ENCODE results near the gene DLG5.

DLG5 gene

DNA sequence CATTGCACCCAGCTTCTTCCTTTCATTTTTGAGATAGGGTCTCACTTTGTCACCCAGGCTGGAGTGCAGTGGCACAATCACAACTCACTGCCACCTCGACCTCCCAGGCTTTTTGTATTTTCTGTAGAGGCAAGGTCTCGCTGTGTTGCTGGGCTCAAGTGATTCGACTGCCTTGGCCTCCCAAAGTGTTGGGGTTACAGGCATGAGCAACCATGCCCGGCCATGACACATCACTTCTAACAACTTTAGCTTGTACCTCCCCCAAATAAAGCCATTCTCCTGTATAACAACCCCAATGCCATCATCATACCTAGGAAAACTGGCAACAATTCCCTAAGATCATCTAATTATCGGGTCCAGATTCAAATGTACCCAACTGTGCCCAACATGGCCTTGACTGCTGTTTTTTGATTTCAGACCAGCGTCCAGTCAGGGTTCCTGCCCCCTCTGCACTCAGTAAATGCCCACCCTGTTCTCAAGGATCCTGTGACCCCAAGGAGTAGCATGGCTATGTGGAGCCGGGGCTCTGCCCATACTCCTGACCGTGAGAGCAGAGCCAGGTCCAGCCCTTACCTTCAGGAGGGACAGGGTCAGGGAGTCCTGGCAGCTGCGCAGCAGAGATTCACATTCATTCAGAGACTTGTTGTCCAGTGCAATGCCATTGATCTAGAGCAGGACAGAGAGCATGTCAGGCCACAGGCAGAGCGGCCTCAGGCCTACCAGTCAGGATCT lies 102.6 kb downstream of the DLG5 start:
- TF ChIP-seq CTCF (IDR thresholded peaks at IDR 0.05; ENCODE audit: borderline replicate concordance, extremely low read depth, low read length, poor library complexity, severe bottlenecking), result no peak
- TF ChIP-seq EZH2 (IDR thresholded peaks at IDR 0.05; ENCODE audit: borderline replicate concordance, low read depth, low read length, severe bottlenecking), result no peak
- no peaks in the 10 kb centered on the region for H3K9me3 ChIP-seq (ENCODE audit: insufficient read depth, low read length, severe bottlenecking)
- H3K4me3 ChIP-seq (ENCODE audit: low read depth in 1 of 2, low read length in 2 of 2), result no peak overlapping the region
- no peaks in the 10 kb centered on the region for H4K20me1 ChIP-seq (ENCODE audit: insufficient read depth, low read length)
- H2AFZ ChIP-seq (ENCODE audit: low read depth, low read length), result no peak overlapping the region
- ATAC-seq (ENCODE audit: insufficient read depth, low read depth), result no peak
- no peak overlapping the region for H3K27ac ChIP-seq (ENCODE audit: low read length)
- no peaks in the 10 kb centered on the region for H3K79me2 ChIP-seq (ENCODE audit: insufficient read depth, low read length)
- H3K36me3 ChIP-seq (ENCODE audit: insufficient read depth, low read length), result peaks cover 54% of the 10 kb centered on the region
- no peak for DNase-seq
- H3K4me1 ChIP-seq (ENCODE audit: insufficient read depth, low read length), result no peaks in the 10 kb centered on the region
- no peak overlapping the region for H3K9ac ChIP-seq (ENCODE audit: low read depth, low read length)
- no peaks in the 10 kb centered on the region for H3K27me3 ChIP-seq (ENCODE audit: insufficient read depth, low read length, poor library complexity)
- H3K4me2 ChIP-seq (ENCODE audit: insufficient read depth, low read length), result no peak overlapping the region

DNA sequence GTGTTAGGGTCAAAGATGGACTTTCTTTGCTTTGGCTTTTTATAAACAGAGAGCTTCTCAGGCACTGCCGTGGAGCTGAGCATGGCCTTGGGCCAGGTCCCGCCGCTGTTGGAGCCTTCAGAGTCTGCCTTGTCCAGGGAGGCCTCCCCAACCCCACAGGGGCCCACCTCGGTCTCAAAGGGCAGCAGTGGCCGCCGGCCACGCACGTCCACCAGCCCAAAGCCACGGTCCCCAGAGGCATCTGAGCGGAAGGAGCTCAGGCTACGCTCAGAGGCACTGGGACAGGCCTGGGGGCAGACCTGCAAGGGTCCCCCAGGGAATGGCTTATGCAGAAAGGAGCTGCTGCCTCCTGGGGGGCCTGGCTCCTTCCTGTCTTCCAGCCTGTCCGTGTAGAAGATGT lies 105.0 kb downstream of the DLG5 start:
- no peaks in the 10 kb centered on the region for H3K9me3 ChIP-seq (ENCODE audit: insufficient read depth, low read length, severe bottlenecking)
- H3K4me2 ChIP-seq (ENCODE audit: insufficient read depth, low read length), result no peak overlapping the region

DNA sequence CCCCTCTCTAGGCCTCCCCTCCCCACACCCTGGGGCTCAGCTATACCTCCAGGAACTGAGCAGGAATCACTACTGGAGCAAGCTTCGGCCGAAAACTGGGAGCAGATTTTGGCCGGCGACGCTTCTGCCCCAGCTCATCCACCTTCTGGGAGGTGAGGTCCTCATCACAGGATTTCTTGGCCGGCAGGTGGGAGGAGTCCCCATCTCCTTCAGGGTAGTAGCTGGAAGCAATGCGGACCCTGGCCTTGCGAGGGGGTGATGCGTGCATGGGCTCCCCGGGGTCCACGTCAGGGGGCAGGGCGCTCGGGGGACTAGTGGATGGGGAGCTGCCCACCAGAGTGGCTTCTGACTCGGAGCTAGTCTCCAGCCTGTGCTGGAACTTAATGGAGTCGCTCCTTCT lies 105.5 kb downstream of the DLG5 start:
- Histone ChIP-seq H3K4me1 (ENCODE audit: insufficient read depth, low read length) (no peaks in the 10 kb centered on the region), H3K9ac (ENCODE audit: low read depth, low read length) (no peak overlapping the region)

More for the DNA sequence above, 105.0 kb downstream of the DLG5 start:
- Histone ChIP-seq H3K27ac (ENCODE audit: low read length) (no peak overlapping the region), H3K27me3 (ENCODE audit: insufficient read depth, low read length, poor library complexity) (no peaks in the 10 kb centered on the region), H3K79me2 (ENCODE audit: insufficient read depth, low read length) (no peaks in the 10 kb centered on the region), H3K4me3 (ENCODE audit: low read depth in 1 of 2, low read length in 2 of 2) (no peak overlapping the region), H2AFZ (ENCODE audit: low read depth, low read length) (no peak overlapping the region), H3K36me3 (ENCODE audit: insufficient read depth, low read length) (peaks cover 71% of the 10 kb centered on the region), H3K9ac (ENCODE audit: low read depth, low read length) (no peak overlapping the region), H4K20me1 (ENCODE audit: insufficient read depth, low read length) (no peaks in the 10 kb centered on the region), H3K4me1 (ENCODE audit: insufficient read depth, low read length) (no peaks in the 10 kb centered on the region)
- TF ChIP-seq CTCF (IDR thresholded peaks at IDR 0.05; ENCODE audit: borderline replicate concordance, extremely low read depth, low read length, poor library complexity, severe bottlenecking) (no peak), EZH2 (IDR thresholded peaks at IDR 0.05; ENCODE audit: borderline replicate concordance, low read depth, low read length, severe bottlenecking) (no peak)
- ATAC-seq (ENCODE audit: insufficient read depth, low read depth), result no peak
- DNase-seq, result no peak

More for the DNA sequence above, 105.5 kb downstream of the DLG5 start:
- no peak overlapping the region for H3K4me2 ChIP-seq (ENCODE audit: insufficient read depth, low read length)
- no peak overlapping the region for H3K27ac ChIP-seq (ENCODE audit: low read length)
- no peaks in the 10 kb centered on the region for H3K79me2 ChIP-seq (ENCODE audit: insufficient read depth, low read length)
- no peaks in the 10 kb centered on the region for H3K27me3 ChIP-seq (ENCODE audit: insufficient read depth, low read length, poor library complexity)
- H3K36me3 ChIP-seq (ENCODE audit: insufficient read depth, low read length), result peaks cover 76% of the 10 kb centered on the region
- H3K9me3 ChIP-seq (ENCODE audit: insufficient read depth, low read length, severe bottlenecking), result no peaks in the 10 kb centered on the region
- no peak overlapping the region for H2AFZ ChIP-seq (ENCODE audit: low read depth, low read length)
- TF ChIP-seq CTCF (IDR thresholded peaks at IDR 0.05; ENCODE audit: borderline replicate concordance, extremely low read depth, low read length, poor library complexity, severe bottlenecking) (no peak), EZH2 (IDR thresholded peaks at IDR 0.05; ENCODE audit: borderline replicate concordance, low read depth, low read length, severe bottlenecking) (no peak)
- no peak for ATAC-seq (ENCODE audit: insufficient read depth, low read depth)
- no peaks in the 10 kb centered on the region for H4K20me1 ChIP-seq (ENCODE audit: insufficient read depth, low read length)
- no peak for DNase-seq
- no peak overlapping the region for H3K4me3 ChIP-seq (ENCODE audit: low read depth in 1 of 2, low read length in 2 of 2)
